ENCODE results near the gene LENEP. TPM values are rescaled to one million over a fixed set of nuclear protein-coding genes. Genes with fewer than 3 reads are reported as not detected.

LENEP gene
- total and polyA plus RNA-seq, 2 of the 8 experiments (the other 6 are each of a cell fraction or from before 2014, with no cell fraction given) = 1.3 TPM; not detected in 1

DNA sequence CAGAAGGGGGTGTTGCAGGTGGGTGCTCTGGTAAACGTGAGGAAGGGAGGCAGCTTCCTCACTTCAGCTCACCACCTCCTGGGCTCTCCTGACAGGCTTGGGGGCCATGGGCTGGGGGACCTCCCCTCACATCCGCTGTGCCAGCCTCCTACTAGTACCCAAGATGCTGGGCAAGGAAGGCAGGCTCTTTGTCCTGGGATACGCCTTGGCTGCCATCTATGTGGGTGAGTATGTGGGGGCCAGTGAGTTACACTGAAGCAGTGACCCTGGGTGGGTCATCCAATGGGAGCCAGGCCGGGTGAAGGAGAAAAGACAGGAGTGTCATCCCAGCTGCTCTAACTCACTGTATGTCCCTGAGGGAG is 45.9 kb downstream of the LENEP start:
- H2BK5ac ChIP-seq (ENCODE audit: low read depth, low read length) = no peak overlapping the region
- no peak overlapping the region for H4K5ac ChIP-seq (ENCODE audit: insufficient read length, low read depth, low read length)
- H3K4me3 ChIP-seq (ENCODE audit: extremely low read depth in 1 of 4, insufficient read depth in 2 of 4, low read depth in 3 of 4, low read length in 4 of 4) = no peak overlapping the region
- no peak overlapping the region for H2AFZ ChIP-seq (ENCODE audit: low read length)
- no peak for TF ChIP-seq ASH2L (IDR thresholded peaks at IDR 0.05; ENCODE audit: low read length)
- TF ChIP-seq CBX8 (IDR thresholded peaks at IDR 0.05; ENCODE audit: borderline replicate concordance, low read depth, low read length) = no peak
- H3K79me1 ChIP-seq (ENCODE audit: low read depth, low read length) = no peaks in the 10 kb centered on the region; the same call in 1 of the 2 replicates
- H2AK5ac ChIP-seq (ENCODE audit: low read depth, low read length) = no peak overlapping the region
- H3K27ac ChIP-seq (ENCODE audit: low read depth, low read length) = no peak overlapping the region
- H3K4ac ChIP-seq (replicated peaks; ENCODE audit: insufficient read length, low read depth, low read length) = no peak overlapping the region
- DNase-seq (ENCODE audit: low read depth in 1 of 2, low spot score in 2 of 2) (no peak), FAIRE-seq (no peak)
- H4K8ac ChIP-seq (ENCODE audit: extremely low read depth, insufficient read depth, low read length) = no peak overlapping the region
- 76% methylated on average over 4 of the region's 4 CpGs; no CpG with 5 or more reads in 1 of the 2 experiments for WGBS, 2 experiments (ENCODE audit: extremely low coverage in 1 of 2, insufficient coverage in 1 of 2, insufficient read length in 1 of 2, insufficient replicate concordance in 2 of 2, low coverage in 1 of 2, low lambda C conversion rate in 2 of 2, missing lambda C conversion rate in 1 of 2)
- H3K27me3 ChIP-seq (replicated peaks in 1 of 4; ENCODE audit: control insufficient read depth in 3 of 4, extremely low read depth in 1 of 4, insufficient read depth in 3 of 4, low read length in 3 of 4) = peaks cover 0 to 2% (median 0%) of the 10 kb centered on the region in 4 experiments; a peak in 3 of 7 replicates
- no peak overlapping the region for H3K56ac ChIP-seq (replicated peaks; ENCODE audit: insufficient read length, low read depth, low read length)
- no peaks in the 10 kb centered on the region for H4K20me1 ChIP-seq (replicated peaks in 1 of 2; ENCODE audit: control insufficient read depth in 1 of 2, insufficient read depth in 2 of 2, low read length in 2 of 2)
- no peaks in the 10 kb centered on the region for H3K23me2 ChIP-seq (ENCODE audit: low read depth, low read length)
- no peak overlapping the region for H4K91ac ChIP-seq (replicated peaks; ENCODE audit: insufficient read length, low read length)
- ChIA-PET CTCF (ENCODE audit: partially characterized antibody) (interaction anchor here (1.2 to 32.4 kb wide), 9 partner anchors 8 to 52 kb away, joined by 3 to 907 read pairs (median 11); partner anchors contain the start of genes ADAM15, DCST1, DCST2 and EFNA3), POLR2A (ENCODE audit: partially characterized antibody) (interaction anchor here (1.6 to 8.8 kb wide), 2 partner anchors 19 to 26 kb away, joined by 3 to 60 read pairs; no protein-coding TSS in a partner anchor)
- no peaks in the 10 kb centered on the region for H3K9me3 ChIP-seq (ENCODE audit: insufficient read depth in 2 of 2, low read depth in 1 of 2, low read length in 1 of 2)
- no peak overlapping the region for H2BK12ac ChIP-seq (ENCODE audit: low read depth, low read length)
- no peak overlapping the region for H3K23ac ChIP-seq (ENCODE audit: insufficient read length)
- no peaks in the 10 kb centered on the region for H3K4me1 ChIP-seq (replicated peaks in 1 of 4; ENCODE audit: control insufficient read depth in 3 of 4, insufficient read depth in 4 of 4, low read length in 3 of 4)
- H3K79me2 ChIP-seq (ENCODE audit: control insufficient read depth in 1 of 2, insufficient read depth in 2 of 2, low read length in 2 of 2) = no peaks in the 10 kb centered on the region
- H3K36me3 ChIP-seq (ENCODE audit: control insufficient read depth in 2 of 4, insufficient read depth in 4 of 4, low read length in 3 of 4) = no peaks in the 10 kb centered on the region
- peak overlapping the region; percentile 63; the same call in 1 of the 2 replicates for H2BK15ac ChIP-seq (ENCODE audit: low read length)
- H2BK20ac ChIP-seq (ENCODE audit: low read length) = no peak overlapping the region
- H3K4me2 ChIP-seq (ENCODE audit: insufficient read depth in 1 of 2, low read depth in 2 of 2, low read length in 2 of 2) = no peak overlapping the region
- H3K18ac ChIP-seq (ENCODE audit: extremely low read depth, low read length) = no peak overlapping the region
- H2BK120ac ChIP-seq (replicated peaks; ENCODE audit: low read depth, low read length) = no peak overlapping the region
- no peak overlapping the region for H3K14ac ChIP-seq (ENCODE audit: insufficient read length)
- H3K9ac ChIP-seq (replicated peaks in 1 of 4; ENCODE audit: extremely low read depth in 1 of 4, low read depth in 3 of 4, low read length in 3 of 4) = no peak overlapping the region
